Ovary (tissue), 9 donors: Measurements from ENCODE around the gene HIP1. TPM values are rescaled to one million over a fixed set of nuclear protein-coding genes. Genes with fewer than 3 reads are reported as not detected.

Experiments used
- DNase-seq, 5 donors: peaks; one replicate each; pipeline ENCODE4 v3.0.0-alpha.2; 2019 to 2020
- H3K27ac ChIP-seq, 2 donors: fragments of 200-600 bp; one replicate each; pipeline versions ENCODE4 v1.5.1 to v1.8.0; 2019 to 2022
- H3K27me3 ChIP-seq: fragments of 200-600 bp; one replicate; pipeline ENCODE4 v1.8.0; 2022
- H3K36me3 ChIP-seq: fragments of 200-600 bp; sonication (generic); one replicate; pipeline ENCODE4 v1.5.1; 2019
- H3K4me1 ChIP-seq: one replicate; pipeline ENCODE4 v1.8.1; 2013; ENCODE audit warnings: mild to moderate bottlenecking, moderate library complexity; ENCODE audit not compliant: insufficient read depth
- H3K4me3 ChIP-seq: fragments of 200-600 bp; sonication (generic); one replicate; pipeline ENCODE4 v1.5.1; 2017
- H3K9me3 ChIP-seq, 2 donors: fragments of 200-600 bp in 1 of 2; sonication (generic) in 1 of 2; one replicate each; pipeline versions ENCODE4 v1.5.1 to v1.8.1; 2013 to 2019; ENCODE audit warnings: mild to moderate bottlenecking in 1 of 2, moderate library complexity in 1 of 2
- EP300 ChIP-seq: sonication (generic); formaldehyde crosslinking; IDR thresholded peaks from one replicate; pipeline ENCODE4 v1.6.1; 2017; ENCODE audit warnings: antibody characterized with exemption
- POLR2A ChIP-seq: fragments of 450-650 bp; IDR thresholded peaks from one replicate; pipeline ENCODE4 v1.6.1; 2017; ENCODE audit warnings: antibody characterized with exemption, mild to moderate bottlenecking, moderate library complexity
- WGBS, 3 donors: extraction: QIAGEN DNeasy Blood & Tissue Kit in 1 of 3; methylation state at CpG; one replicate each; pipeline versions ENCODE4 v1.1.5 to v1.1.7; 2013 to 2017; 5-methylcytosine and 5-hydroxymethylcytosine counted together
- intact Hi-C, 4 donors: fragments of 100-400 bp; cut with DNase I; formaldehyde crosslinking; loops; one replicate each; pipeline versions ENCODE4 v1.11.0 to v1.15.1; 2022 to 2023
- polyA plus RNA-seq, 2 donors: library from polyadenylated mRNA; stranded (reverse); fragments of 200-250 nt in 1 of 2; fragments of 350-450 nt in 1 of 2; fragmentation: Illumina TruSeq in 1 of 2; extraction: RNeasy Lipid Tissue Mini Kit (QIAGEN cat#74804) in 1 of 2; gene quantifications; one replicate each; pipeline ENCODE4 v1.2.3, GENCODE V29; 2013 to 2014
- total RNA-seq, 7 donors: library from RNA; depleted of rRNA in 2 of 7; stranded (reverse); fragments of >200 nt in 2 of 7; fragmentation: NEBNext Ultra II Directional in 3 of 7; extraction: Animal tissue kit (Norgen Biotek cat#: 25700) in 3 of 7; gene quantifications; one replicate each; pipeline versions ENCODE4 v1.1.0 to v1.2.4, GENCODE V29; 2016 to 2023
- TF ChIP-seq, protein P1 (sequence below), 3 donors: fragments of 450-650 bp in 2 of 3; fragments of 200-600 bp in 1 of 3; IDR thresholded peaks; one replicate each; pipeline versions ENCODE4 v1.5.1 to v1.8.0; 2016 to 2022; ENCODE audit warnings: antibody characterized with exemption in 3 of 3, mild to moderate bottlenecking in 1 of 3
- donor health status: DM: no; HTN: no; CAD: no; lungs with moderate emphysema.
- donor health status: DM: no; HTN: no; CAD: no.
- donor health status: Bipolar disorder and iron deficiency.
- donor health status: DM: yes; HTN: yes; CAD: no.
- donor health status: DM: no; HTN: no; CAD: no.
- donor health status: DM: yes; HTN: yes; CAD: no.

The HIP1 gene
- total and polyA plus RNA-seq, 9 donors: 9.4 to 31.4 (median 16.8) TPM

DNA sequence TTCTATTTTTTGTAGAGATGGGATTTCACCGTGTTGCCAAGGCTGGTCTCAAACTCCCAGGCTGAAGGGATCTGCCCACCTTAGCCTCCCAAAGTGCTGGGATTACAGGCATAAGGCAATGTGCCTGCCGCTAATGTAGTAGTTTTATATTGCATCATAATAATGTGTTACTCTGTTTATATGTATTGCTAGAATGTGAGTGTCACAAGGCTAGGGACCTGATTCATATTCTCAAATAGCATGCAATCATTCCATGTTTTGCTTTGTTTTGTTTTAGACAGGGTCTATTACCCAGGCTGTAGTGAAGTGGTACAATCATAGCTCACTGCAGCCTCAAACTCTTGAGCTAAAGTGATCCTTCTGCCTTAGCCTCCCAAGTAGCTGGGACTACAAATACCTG lies 19.8 kb upstream of the HIP1 start:
- no peaks in the 10 kb centered on the region for H3K9me3 ChIP-seq
- no peaks in the 10 kb centered on the region for H3K27me3 ChIP-seq
- TF ChIP-seq EP300: no peak
- TF ChIP-seq, protein P1, sequence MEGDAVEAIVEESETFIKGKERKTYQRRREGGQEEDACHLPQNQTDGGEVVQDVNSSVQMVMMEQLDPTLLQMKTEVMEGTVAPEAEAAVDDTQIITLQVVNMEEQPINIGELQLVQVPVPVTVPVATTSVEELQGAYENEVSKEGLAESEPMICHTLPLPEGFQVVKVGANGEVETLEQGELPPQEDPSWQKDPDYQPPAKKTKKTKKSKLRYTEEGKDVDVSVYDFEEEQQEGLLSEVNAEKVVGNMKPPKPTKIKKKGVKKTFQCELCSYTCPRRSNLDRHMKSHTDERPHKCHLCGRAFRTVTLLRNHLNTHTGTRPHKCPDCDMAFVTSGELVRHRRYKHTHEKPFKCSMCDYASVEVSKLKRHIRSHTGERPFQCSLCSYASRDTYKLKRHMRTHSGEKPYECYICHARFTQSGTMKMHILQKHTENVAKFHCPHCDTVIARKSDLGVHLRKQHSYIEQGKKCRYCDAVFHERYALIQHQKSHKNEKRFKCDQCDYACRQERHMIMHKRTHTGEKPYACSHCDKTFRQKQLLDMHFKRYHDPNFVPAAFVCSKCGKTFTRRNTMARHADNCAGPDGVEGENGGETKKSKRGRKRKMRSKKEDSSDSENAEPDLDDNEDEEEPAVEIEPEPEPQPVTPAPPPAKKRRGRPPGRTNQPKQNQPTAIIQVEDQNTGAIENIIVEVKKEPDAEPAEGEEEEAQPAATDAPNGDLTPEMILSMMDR (IDR thresholded peaks at IDR 0.05): no peak
- TF ChIP-seq POLR2A: no peak
- intact Hi-C loops: no loop called here
- no peak overlapping the region for H3K27ac ChIP-seq
- no peaks in the 10 kb centered on the region for H3K36me3 ChIP-seq
- H3K4me3 ChIP-seq: no peak overlapping the region
- H3K4me1 ChIP-seq: peaks cover 2% of the 10 kb centered on the region
- 60 to 88% (median 79%) methylated on average over 2 of the region's 2 CpGs for WGBS, 3 donors
- DNase-seq: no peak

- Histone ChIP-seq H3K4me3 (no peak overlapping the region), H3K36me3 (no peaks in the 10 kb centered on the region), H3K9me3 (no peaks in the 10 kb centered on the region), H3K4me1 (peaks cover 2% of the 10 kb centered on the region), H3K27ac (no peak overlapping the region), H3K27me3 (no peaks in the 10 kb centered on the region)
- intact Hi-C loops: no loop called here
- WGBS, 3 donors: 86 to 93% (median 92%) methylated on average over 7 of the region's 7 CpGs
- TF ChIP-seq, protein P1 (IDR thresholded peaks at IDR 0.05): no peak
- no peak for TF ChIP-seq POLR2A
- no peak for TF ChIP-seq EP300
- DNase-seq: no peak
These were observed 19.1 kb upstream of the HIP1 start for GRCh38 chr7:75757860-75758259.

GRCh38 chr7:75756991-75757676 lies 18.4 kb upstream of the HIP1 start:
- intact Hi-C loops: no loop called here
- H3K27me3 ChIP-seq: no peaks in the 10 kb centered on the region
- H3K4me3 ChIP-seq: no peak overlapping the region
- H3K27ac ChIP-seq: no peak overlapping the region
- H3K4me1 ChIP-seq: peaks cover 2% of the 10 kb centered on the region
- DNase-seq: no peak
- no peaks in the 10 kb centered on the region for H3K9me3 ChIP-seq
- TF ChIP-seq EP300 (no peak), POLR2A (no peak)
- TF ChIP-seq, protein P1 (IDR thresholded peaks at IDR 0.05): no peak
- H3K36me3 ChIP-seq: no peaks in the 10 kb centered on the region
- 74 to 84% (median 83%) methylated on average over 6 of the region's 6 CpGs for WGBS, 3 donors

- H3K4me1 ChIP-seq: peaks cover 2% of the 10 kb centered on the region
- intact Hi-C loops: no loop called here
- H3K36me3 ChIP-seq: no peaks in the 10 kb centered on the region
- 59 to 63% (median 62%) methylated on average over 10 of the region's 10 CpGs for WGBS, 3 donors
- H3K4me3 ChIP-seq: no peak overlapping the region
- no peak overlapping the region for H3K27ac ChIP-seq
- TF ChIP-seq EP300: no peak
- TF ChIP-seq POLR2A: no peak
- TF ChIP-seq, protein P1 (IDR thresholded peaks at IDR 0.05): no peak
- H3K27me3 ChIP-seq: no peaks in the 10 kb centered on the region
- no peak for DNase-seq
- H3K9me3 ChIP-seq: no peaks in the 10 kb centered on the region
These were observed 17.7 kb upstream of the HIP1 start for GRCh38 chr7:75756206-75756990.
